NT2/D1 (cell line): ENCODE data around the gene RUVBL2.

Experiments used
- DNase-seq: peaks from one replicate; pipeline ENCODE4 v3.0.0-alpha.2; 2011; ENCODE audit warnings: low read depth, low spot score
- H3K27me3 ChIP-seq: 2 replicates; pipeline ENCODE4 v1.6.0; 2011; ENCODE audit warnings: mild to moderate bottlenecking; ENCODE audit not compliant: insufficient read length, insufficient read depth
- H3K36me3 ChIP-seq: 2 replicates; pipeline ENCODE4 v1.6.1; 2011; ENCODE audit warnings: mild to moderate bottlenecking, low read length, mixed read lengths; ENCODE audit not compliant: insufficient read depth, insufficient read length
- H3K4me1 ChIP-seq: 2 replicates; pipeline ENCODE4 v1.5.1; 2011; ENCODE audit not compliant: insufficient read depth, insufficient read length
- H3K4me3 ChIP-seq: 2 replicates; pipeline ENCODE4 v1.5.1; 2011; ENCODE audit warnings: low read depth; ENCODE audit not compliant: insufficient read length
- H3K9ac ChIP-seq: 2 replicates; pipeline ENCODE4 v1.6.0; 2011; ENCODE audit warnings: low read depth; ENCODE audit not compliant: insufficient read length
- H3K9me3 ChIP-seq: 2 replicates; pipeline ENCODE4 v1.5.1; 2011; ENCODE audit warnings: mild to moderate bottlenecking, low read length; ENCODE audit not compliant: insufficient read depth
- SUZ12 ChIP-seq: IDR thresholded peaks from 2 replicates; pipeline ENCODE4 v1.6.1; 2011; ENCODE audit not compliant: insufficient read length, insufficient read depth; ENCODE audit errors: extremely low read depth
- YY1 ChIP-seq: IDR thresholded peaks from 2 replicates; pipeline ENCODE4 v1.6.1; 2011; ENCODE audit not compliant: insufficient read length, insufficient read depth
- ZNF274 ChIP-seq: IDR thresholded peaks from 2 replicates; pipeline ENCODE4 v1.6.1; 2011; ENCODE audit warnings: mild to moderate bottlenecking, low read depth, low read length

RUVBL2 gene

DNA sequence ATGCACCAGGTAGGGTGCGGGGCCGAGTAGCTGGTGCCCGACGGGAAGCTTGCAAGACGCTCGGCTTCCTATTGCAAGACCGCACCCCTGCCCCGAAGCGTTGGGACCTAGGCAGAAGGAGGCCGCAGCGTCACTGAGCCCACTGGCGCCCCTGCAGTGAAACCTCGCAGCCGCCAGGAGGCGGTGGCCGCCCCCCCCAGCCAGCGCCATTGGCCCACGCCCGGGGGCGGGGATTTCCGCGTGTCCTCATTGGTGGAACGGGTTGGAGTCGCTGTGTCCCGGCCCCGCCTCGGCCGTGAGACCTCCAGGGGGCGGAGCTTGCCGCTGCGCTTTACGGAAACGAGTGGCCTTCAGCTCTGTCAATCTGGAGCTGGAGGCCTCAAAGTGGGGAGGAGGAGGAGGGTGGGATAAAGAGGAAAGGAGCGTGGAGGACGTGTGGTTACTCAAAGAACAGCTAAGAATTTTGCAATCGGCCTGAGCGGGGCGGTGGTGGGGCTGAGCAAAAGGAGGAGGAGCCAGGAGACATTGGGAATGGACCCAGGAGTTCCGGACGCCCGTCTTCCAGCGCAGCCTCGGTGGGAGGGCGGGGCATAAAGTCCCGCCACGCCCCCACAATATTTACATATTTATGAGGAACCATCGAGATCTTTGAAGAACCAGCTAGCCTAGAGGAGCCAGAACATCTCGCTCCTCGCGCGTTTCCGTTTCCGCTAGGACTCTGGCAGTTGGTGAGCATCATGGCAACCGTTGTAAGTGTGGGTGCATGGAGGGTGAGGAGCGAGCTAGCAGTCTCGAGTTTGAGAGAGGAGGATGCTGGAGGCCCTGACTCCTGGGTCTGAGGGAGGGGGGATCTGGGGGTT is at the start of gene RUVBL2, which contains the start of gene GYS1:
Gene RUVBL2 (plus strand): TSS at position 713 of the 860 bp plus-strand sequence. CDS start 25 bp downstream, at position 738.
Gene GYS1 (minus strand): TSS at position 135 of the 860 bp plus-strand sequence. CDS start 197 bp downstream, outside the sequence.
- no peaks in the 10 kb centered on the region for H3K9me3 ChIP-seq

DNA sequence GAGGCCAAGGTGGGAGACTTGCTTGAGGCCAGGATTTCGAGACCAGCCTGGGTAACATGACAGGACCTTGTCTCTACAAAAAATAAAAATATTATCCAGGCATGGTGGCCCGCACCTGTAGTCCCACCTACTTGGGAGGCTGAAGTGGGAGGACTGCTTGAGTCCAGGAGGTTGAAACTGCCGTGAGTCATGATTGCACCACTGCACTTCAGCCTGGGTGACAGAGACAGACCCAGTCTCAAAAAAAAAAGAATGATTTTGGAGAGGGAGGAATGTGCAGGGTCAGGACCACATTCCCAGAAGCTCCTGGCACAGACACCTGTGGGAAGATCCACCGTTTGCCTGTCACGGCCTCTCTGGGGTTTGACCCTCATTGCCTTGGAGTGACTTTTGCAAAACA is 48.3 kb upstream of the RUVBL2 start:
- Histone ChIP-seq H3K9me3 (peaks cover 23% of the 10 kb centered on the region; the same call in 1 of the 2 replicates), H3K9ac (no peak overlapping the region), H3K27me3 (no peaks in the 10 kb centered on the region), H3K4me3 (no peak overlapping the region), H3K4me1 (no peaks in the 10 kb centered on the region), H3K36me3 (no peaks in the 10 kb centered on the region)
- DNase-seq: no peak
- TF ChIP-seq SUZ12 (no peak), ZNF274 (no peak), YY1 (no peak)

More for the DNA sequence above, at the start of gene RUVBL2, which contains the start of gene GYS1:
- peak within 1 kb of the TSS; percentile 89 for H3K4me3 ChIP-seq
- peaks cover 20% of the 10 kb centered on the region for H3K4me1 ChIP-seq
- peak within 1 kb of the TSS; percentile 85 for H3K9ac ChIP-seq
- DNase-seq: peak; percentile 94
- peak; percentile 48 for TF ChIP-seq YY1
- TF ChIP-seq ZNF274: no peak
- H3K27me3 ChIP-seq: no peaks in the 10 kb centered on the region
- H3K36me3 ChIP-seq: peaks cover 25% of the 10 kb centered on the region

DNA sequence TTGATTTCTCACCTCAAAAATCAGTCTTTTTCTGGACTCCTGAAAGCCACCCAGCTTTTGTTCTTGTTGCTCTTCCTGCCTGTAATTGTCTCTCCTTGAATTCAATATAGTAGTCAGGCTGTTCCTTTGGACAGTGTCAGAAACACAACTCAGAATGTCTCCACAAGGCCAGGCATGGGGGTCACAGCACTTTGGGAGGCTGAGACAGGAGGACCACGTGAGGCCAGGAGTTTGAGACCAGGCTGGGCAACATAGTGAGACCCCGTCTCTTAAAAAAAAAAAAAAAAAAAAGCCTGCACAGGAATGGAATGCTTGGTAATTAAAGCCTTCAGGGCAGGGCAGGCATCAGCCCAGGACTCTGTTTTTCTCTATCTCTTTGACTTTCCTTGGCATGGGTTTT is 47.9 kb upstream of the RUVBL2 start:
- Histone ChIP-seq H3K9ac (no peak overlapping the region), H3K9me3 (peaks cover 19% of the 10 kb centered on the region; the same call in 1 of the 2 replicates), H3K36me3 (no peaks in the 10 kb centered on the region), H3K4me1 (no peaks in the 10 kb centered on the region), H3K27me3 (no peaks in the 10 kb centered on the region), H3K4me3 (no peak overlapping the region)
- DNase-seq: no peak
- TF ChIP-seq SUZ12 (no peak), YY1 (no peak)

- Histone ChIP-seq H3K9ac (no peak overlapping the region), H3K36me3 (no peaks in the 10 kb centered on the region), H3K4me1 (no peaks in the 10 kb centered on the region), H3K4me3 (no peak overlapping the region), H3K9me3 (peaks cover 12% of the 10 kb centered on the region; the same call in 1 of the 2 replicates), H3K27me3 (no peaks in the 10 kb centered on the region)
- no peak for DNase-seq
- no peak for TF ChIP-seq ZNF274
- TF ChIP-seq SUZ12: no peak
- no peak for TF ChIP-seq YY1
These were observed 47.0 kb upstream of the RUVBL2 start for GRCh38 chr19:48946463-48947257.

DNA sequence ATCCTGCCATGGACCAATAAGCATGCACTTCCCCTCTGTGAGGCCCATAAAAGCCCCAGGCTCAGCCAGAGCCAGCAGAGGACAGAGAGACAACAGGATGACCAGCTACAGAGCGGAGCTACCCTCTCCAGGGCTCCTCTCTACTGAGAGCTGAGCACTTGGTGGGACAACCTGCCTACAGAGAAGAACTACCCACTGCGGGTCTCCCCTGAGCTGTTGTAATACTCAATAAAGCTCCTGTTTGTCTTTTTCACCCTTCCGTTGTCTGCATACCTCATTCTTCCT is 46.5 kb upstream of the RUVBL2 start:
- Histone ChIP-seq H3K9me3 (peaks cover 12% of the 10 kb centered on the region; the same call in 1 of the 2 replicates), H3K27me3 (no peaks in the 10 kb centered on the region), H3K4me3 (no peak overlapping the region), H3K9ac (no peak overlapping the region), H3K36me3 (no peaks in the 10 kb centered on the region), H3K4me1 (no peaks in the 10 kb centered on the region)
- DNase-seq: no peak
- TF ChIP-seq YY1: no peak
- no peak for TF ChIP-seq ZNF274
- TF ChIP-seq SUZ12: no peak

GRCh38 chr19:48950159-48950558 is 43.5 kb upstream of the RUVBL2 start:
- Histone ChIP-seq H3K36me3 (no peaks in the 10 kb centered on the region), H3K27me3 (no peaks in the 10 kb centered on the region), H3K9me3 (peaks cover 12% of the 10 kb centered on the region; the same call in 1 of the 2 replicates), H3K4me3 (no peak overlapping the region), H3K9ac (no peak overlapping the region), H3K4me1 (no peaks in the 10 kb centered on the region)
- no peak for DNase-seq
- no peak for TF ChIP-seq YY1
- TF ChIP-seq ZNF274: no peak
- no peak for TF ChIP-seq SUZ12

- Histone ChIP-seq H3K36me3 (peaks cover 7% of the 10 kb centered on the region), H3K27me3 (no peaks in the 10 kb centered on the region), H3K4me3 (no peak overlapping the region), H3K9ac (no peak overlapping the region), H3K9me3 (peaks cover 12% of the 10 kb centered on the region; the same call in 1 of the 2 replicates), H3K4me1 (peaks cover 2% of the 10 kb centered on the region)
- DNase-seq: no peak
- TF ChIP-seq ZNF274: no peak
- no peak for TF ChIP-seq YY1
- TF ChIP-seq SUZ12: no peak
These were observed 42.7 kb upstream of the RUVBL2 start for GRCh38 chr19:48950830-48951519.
